DND-41 (cell line): Measurements from ENCODE around the gene PURA.

Experiments
- ATAC-seq: fragments of 200-7000 bp; cut with Tn5 transposase; 3 replicates; pipeline ENCODE4 v1.9.1; 2021; ENCODE audit warnings: low read depth; ENCODE audit not compliant: insufficient read depth
- DNase-seq: peaks from one replicate; pipeline ENCODE4 v3.0.0-alpha.2; 2020
- H2AFZ ChIP-seq: 2 replicates; pipeline ENCODE4 v1.6.0; 2012; ENCODE audit warnings: low read depth, low read length
- H3K27ac ChIP-seq: 2 replicates; pipeline ENCODE4 v1.5.1; 2012; ENCODE audit warnings: low read length, inconsistent platforms
- H3K27me3 ChIP-seq: fragments of 200-600 bp; sonication (generic); 2 replicates; pipeline ENCODE4 v1.6.0; 2012; ENCODE audit warnings: low read length, mild to moderate bottlenecking, inconsistent platforms; ENCODE audit not compliant: insufficient read depth, poor library complexity
- H3K36me3 ChIP-seq: 2 replicates; pipeline ENCODE4 v1.5.1; 2012; ENCODE audit warnings: low read length, inconsistent platforms; ENCODE audit not compliant: insufficient read depth
- H3K4me1 ChIP-seq: 2 replicates; pipeline ENCODE4 v1.5.1; 2012; ENCODE audit warnings: mild to moderate bottlenecking, low read length; ENCODE audit not compliant: insufficient read depth
- H3K4me2 ChIP-seq: 2 replicates; pipeline ENCODE4 v1.6.0; 2012; ENCODE audit warnings: mild to moderate bottlenecking, moderate library complexity, low read length, inconsistent platforms; ENCODE audit not compliant: insufficient read depth
- H3K4me3 ChIP-seq, 2 experiments: fragments of 200-600 bp in 1 of 2; shearing (Covaris generic) in 1 of 2; 2 replicates each; pipeline ENCODE4 v1.5.1; 2012 to 2016; ENCODE audit warnings: inconsistent platforms in 2 of 2, low read length in 2 of 2, mild to moderate bottlenecking in 2 of 2, low read depth in 1 of 2, moderate library complexity in 1 of 2
- H3K79me2 ChIP-seq: 2 replicates; pipeline ENCODE4 v1.6.0; 2012; ENCODE audit warnings: low read length, inconsistent platforms; ENCODE audit not compliant: insufficient read depth
- H3K9ac ChIP-seq: 2 replicates; pipeline ENCODE4 v1.6.0; 2012; ENCODE audit warnings: low read depth, mild to moderate bottlenecking, inconsistent platforms, low read length, moderate library complexity
- H3K9me3 ChIP-seq: 2 replicates; pipeline ENCODE4 v1.5.1; 2012; ENCODE audit warnings: low read length, moderate library complexity, mild to moderate bottlenecking, inconsistent platforms; ENCODE audit not compliant: insufficient read depth, severe bottlenecking
- H4K20me1 ChIP-seq: 2 replicates; pipeline ENCODE4 v1.6.0; 2012; ENCODE audit warnings: low read length; ENCODE audit not compliant: insufficient read depth
- CTCF ChIP-seq: IDR thresholded peaks from 2 replicates; pipeline ENCODE4 v1.5.1; 2012; ENCODE audit warnings: borderline replicate concordance, low read length, moderate library complexity, mild to moderate bottlenecking; ENCODE audit not compliant: poor library complexity, severe bottlenecking; ENCODE audit errors: extremely low read depth
- EZH2 ChIP-seq: IDR thresholded peaks from 3 replicates; pipeline ENCODE4 v1.6.1; 2012; ENCODE audit warnings: borderline replicate concordance, low read depth, mild to moderate bottlenecking, moderate library complexity, low read length, inconsistent platforms; ENCODE audit not compliant: severe bottlenecking

PURA gene

GRCh38 chr5:140145818-140146522, 32.1 kb downstream of the PURA start:
- no peaks in the 10 kb centered on the region for H3K36me3 ChIP-seq
- H3K27ac ChIP-seq, result no peak overlapping the region
- DNase-seq (no peak), ATAC-seq (no peak)
- TF ChIP-seq EZH2 (no peak), CTCF (no peak)
- no peak overlapping the region for H2AFZ ChIP-seq
- H3K9ac ChIP-seq, result no peak overlapping the region
- no peaks in the 10 kb centered on the region for H3K4me1 ChIP-seq
- no peaks in the 10 kb centered on the region for H3K79me2 ChIP-seq
- no peaks in the 10 kb centered on the region for H3K9me3 ChIP-seq
- peaks cover 31% of the 10 kb centered on the region for H4K20me1 ChIP-seq
- no peak overlapping the region for H3K4me2 ChIP-seq
- no peaks in the 10 kb centered on the region for H3K27me3 ChIP-seq
- no peak overlapping the region for H3K4me3 ChIP-seq

GRCh38 chr5:140146523-140146842, 32.6 kb downstream of the PURA start:
- no peak overlapping the region for H3K4me2 ChIP-seq
- no peak overlapping the region for H3K27ac ChIP-seq
- H3K27me3 ChIP-seq, result no peaks in the 10 kb centered on the region
- H3K79me2 ChIP-seq, result no peaks in the 10 kb centered on the region
- DNase-seq (no peak), ATAC-seq (no peak)
- peaks cover 31% of the 10 kb centered on the region for H4K20me1 ChIP-seq
- no peak overlapping the region for H3K9ac ChIP-seq
- H3K4me1 ChIP-seq, result no peaks in the 10 kb centered on the region
- TF ChIP-seq EZH2, result no peak
- no peak for TF ChIP-seq CTCF
- no peak overlapping the region for H2AFZ ChIP-seq
- no peaks in the 10 kb centered on the region for H3K9me3 ChIP-seq
- no peak overlapping the region for H3K4me3 ChIP-seq
- no peaks in the 10 kb centered on the region for H3K36me3 ChIP-seq

- H3K9ac ChIP-seq, result no peak overlapping the region
- no peak overlapping the region for H3K27ac ChIP-seq
- H3K4me2 ChIP-seq, result no peak overlapping the region
- H3K9me3 ChIP-seq, result no peaks in the 10 kb centered on the region
- H4K20me1 ChIP-seq, result peaks cover 28% of the 10 kb centered on the region
- no peaks in the 10 kb centered on the region for H3K36me3 ChIP-seq
- no peak overlapping the region for H3K4me3 ChIP-seq
- H3K79me2 ChIP-seq, result no peaks in the 10 kb centered on the region
- TF ChIP-seq EZH2, result no peak
- TF ChIP-seq CTCF, result no peak
- H3K4me1 ChIP-seq, result no peaks in the 10 kb centered on the region
- H3K27me3 ChIP-seq, result no peaks in the 10 kb centered on the region
- no peak overlapping the region for H2AFZ ChIP-seq
- ATAC-seq, result no peak
- no peak for DNase-seq
Measured at GRCh38 chr5:140147460-140147859, 33.6 kb downstream of the PURA start.
